NCI-H345 treated with DMSO at 0.1 percent for 48 hours (cell line): ENCODE data around the gene NSMCE1.
"Not testable (repeated sequence)": the region's sequence is repeated elsewhere in the genome, so short reads cannot be mapped to it uniquely, and the experiment has no call there.

Source experiments
- DNase-seq: peaks from one replicate; lab custom pipeline; 2025; ENCODE audit not compliant: unreplicated experiment; lab: John Stamatoyannopoulos, UW

The NSMCE1 gene

GRCh38 chr16:27220527-27220926 lies 48.0 kb downstream of the NSMCE1 start:
- no peak for DNase-seq

GRCh38 chr16:27220120-27220519 lies 48.5 kb downstream of the NSMCE1 start:
- DNase-seq, result no peak

- no peak for DNase-seq
These were observed 49.4 kb downstream of the NSMCE1 start for GRCh38 chr16:27219161-27219560.

- no peak for DNase-seq
These were observed 49.8 kb downstream of the NSMCE1 start for GRCh38 chr16:27218756-27219155.

GRCh38 chr16:27217256-27217655 lies 51.3 kb downstream of the NSMCE1 start:
- DNase-seq, result no peak

GRCh38 chr16:27216297-27216885 lies 52.2 kb downstream of the NSMCE1 start:
- DNase-seq, result no peak

GRCh38 chr16:27215660-27216059 lies 52.9 kb downstream of the NSMCE1 start:
- no peak for DNase-seq

- no peak for DNase-seq
These were observed 54.2 kb downstream of the NSMCE1 start for GRCh38 chr16:27214084-27214961.

GRCh38 chr16:27211026-27211425 lies 57.5 kb downstream of the NSMCE1 start:
- DNase-seq, result no peak

GRCh38 chr16:27210174-27210573 lies 58.4 kb downstream of the NSMCE1 start:
- no peak for DNase-seq

GRCh38 chr16:27209591-27209990 lies 59.0 kb downstream of the NSMCE1 start:
- DNase-seq, result no peak

GRCh38 chr16:27208796-27209195 lies 59.8 kb downstream of the NSMCE1 start:
- DNase-seq, result no peak

- no peak for DNase-seq
These were observed 60.4 kb downstream of the NSMCE1 start for GRCh38 chr16:27208081-27208680.

- DNase-seq, result not testable (repeated sequence)
These were observed 61.5 kb downstream of the NSMCE1 start for GRCh38 chr16:27207121-27207520.

- DNase-seq, result no peak
These were observed 63.0 kb downstream of the NSMCE1 start for GRCh38 chr16:27205423-27206065.

GRCh38 chr16:27204312-27204915 lies 64.2 kb downstream of the NSMCE1 start:
- no peak for DNase-seq

GRCh38 chr16:27203507-27204311 lies 64.9 kb downstream of the NSMCE1 start, which contains the start of gene KDM8:
Gene KDM8 (plus strand): TSS chr16:27203526. CDS start chr16:27210124, 6,598 bp downstream.
- peak; percentile 99 for DNase-seq

- no peak for DNase-seq
These were observed 65.6 kb downstream of the NSMCE1 start for GRCh38 chr16:27202923-27203506.

GRCh38 chr16:27200914-27201313 lies 67.7 kb downstream of the NSMCE1 start:
- DNase-seq, result not testable (repeated sequence)

- DNase-seq, result no peak
These were observed 68.8 kb downstream of the NSMCE1 start for GRCh38 chr16:27199736-27200135.
